SKM-1 (cell line): ENCODE data around the gene RPL31.

Experiments used
- DNase-seq: peaks from one replicate; lab custom pipeline; 2025; ENCODE audit not compliant: unreplicated experiment; lab: John Stamatoyannopoulos, UW

Gene RPL31

GRCh38 chr2:100992262-100992661 lies 9.8 kb upstream of the RPL31 start:
- no peak for DNase-seq

GRCh38 chr2:100993294-100993693 lies 8.8 kb upstream of the RPL31 start:
- DNase-seq = no peak

- no peak for DNase-seq
Measured at GRCh38 chr2:100995309-100996075, 6.6 kb upstream of the RPL31 start.

GRCh38 chr2:100997509-100998234 lies 4.4 kb upstream of the RPL31 start:
- no peak for DNase-seq

GRCh38 chr2:100998235-100998573 lies 3.9 kb upstream of the RPL31 start:
- DNase-seq = no peak

GRCh38 chr2:100999995-101000394 lies 2.1 kb upstream of the RPL31 start:
- no peak for DNase-seq

- DNase-seq = no peak
Measured at GRCh38 chr2:101002562-101003277, 631 bp downstream of the RPL31 start.

- DNase-seq = no peak
Measured at GRCh38 chr2:101003278-101003775, 1.2 kb downstream of the RPL31 start.

- no peak for DNase-seq
Measured at GRCh38 chr2:101004620-101005325, 2.7 kb downstream of the RPL31 start.

GRCh38 chr2:101006065-101006715 lies 4.1 kb downstream of the RPL31 start:
- DNase-seq = no peak

- no peak for DNase-seq
Measured at GRCh38 chr2:101007415-101008345, 5.6 kb downstream of the RPL31 start.

GRCh38 chr2:101011152-101011551 lies 9.1 kb downstream of the RPL31 start:
- no peak for DNase-seq

GRCh38 chr2:101012054-101012705 lies 10.1 kb downstream of the RPL31 start:
- no peak for DNase-seq

- DNase-seq = no peak
Measured at GRCh38 chr2:101012706-101013181, 10.7 kb downstream of the RPL31 start.

- DNase-seq = no peak
Measured at GRCh38 chr2:101014264-101014857, 12.3 kb downstream of the RPL31 start.

GRCh38 chr2:101017371-101017770 lies 15.3 kb downstream of the RPL31 start:
- no peak for DNase-seq

- no peak for DNase-seq
Measured at GRCh38 chr2:101018934-101019333, 16.8 kb downstream of the RPL31 start.

- DNase-seq = no peak
Measured at GRCh38 chr2:101022221-101022620, 20.1 kb downstream of the RPL31 start.
